Prostate gland (tissue), 2 donors: Measurements from ENCODE around the gene ZPR1.

Experiments
- CTCF ChIP-seq, 4 experiments: fragments of 200-600 bp in 2 of 4; fragments of 450-650 bp in 2 of 4; sonication (generic) in 2 of 4; IDR thresholded peaks; 1 replicate in 3 of 4; 2 replicates in 1 of 4; pipeline ENCODE4 v1.5.1; 2016 to 2019; ENCODE audit warnings: antibody characterized with exemption in 4 of 4, mild to moderate bottlenecking in 2 of 4, moderate library complexity in 2 of 4
- POLR2AphosphoS5 ChIP-seq: sonication (generic); formaldehyde crosslinking; IDR thresholded peaks from one replicate; pipeline ENCODE4 v1.6.1; 2017; ENCODE audit warnings: antibody characterized with exemption

GRCh38 chr11:116825434-116825833 is 37.6 kb upstream of the ZPR1 start:
- TF ChIP-seq CTCF (IDR thresholded peaks at IDR 0.05), result no peak
- no peak for TF ChIP-seq POLR2AphosphoS5
